Occipital lobe (tissue), 2 donors: ENCODE measurements around the gene PCSK7. TPM values are rescaled to one million over a fixed set of nuclear protein-coding genes. Genes with fewer than 3 reads are reported as not detected.
"Not testable (repeated sequence)": the region's sequence is repeated elsewhere in the genome, so short reads cannot be mapped to it uniquely, and the experiment has no call there.

Experiments
- DNase-seq: peaks from one replicate; lab custom pipeline; 2025; lab: John Stamatoyannopoulos, UW
- total RNA-seq: library from RNA; depleted of rRNA; stranded (reverse); fragments of >200 nt; gene quantifications from one replicate; pipeline ENCODE4 v1.2.3, GENCODE V29; 2014

The PCSK7 gene
- total RNA-seq, 1 donor from 2014 or later, result 24.0 TPM

DNA sequence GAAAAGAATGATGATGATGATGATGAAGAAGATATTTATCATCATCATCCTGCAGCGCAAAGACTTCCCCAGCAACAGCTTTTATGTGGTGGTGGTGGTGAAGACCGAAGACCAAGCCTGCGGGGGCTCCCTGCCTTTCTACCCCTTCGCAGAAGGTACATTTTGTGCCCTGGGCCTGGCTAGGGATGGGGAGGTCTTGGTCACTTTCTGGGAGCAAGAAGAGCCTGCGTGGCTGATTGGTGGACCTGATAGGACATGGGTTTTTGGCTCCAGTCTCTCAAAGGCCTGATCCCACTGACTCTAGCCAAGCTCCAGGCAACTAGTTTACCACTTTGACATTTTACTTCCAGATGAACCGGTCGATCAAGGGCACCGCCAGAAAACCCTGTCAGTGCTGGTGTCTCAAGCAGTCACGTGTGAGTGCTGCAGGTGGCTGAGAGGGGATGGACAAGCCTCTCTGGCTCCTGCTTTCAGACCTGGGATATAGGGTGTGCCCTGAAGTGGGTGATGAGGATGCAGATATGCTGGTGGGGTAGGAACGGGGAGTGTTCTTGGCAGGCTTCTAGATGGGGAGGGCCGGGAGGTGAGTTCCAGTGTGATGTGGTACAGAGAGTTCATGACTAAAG is 48.0 kb downstream of the PCSK7 start:
- no peak for DNase-seq

GRCh38 chr11:117183178-117183577 is 48.7 kb downstream of the PCSK7 start:
- DNase-seq, result not testable (repeated sequence)

- DNase-seq, result no peak
Measured at GRCh38 chr11:117182551-117182935, 49.3 kb downstream of the PCSK7 start.

- DNase-seq, result no peak
Measured at GRCh38 chr11:117181586-117182550, 50.0 kb downstream of the PCSK7 start.

DNA sequence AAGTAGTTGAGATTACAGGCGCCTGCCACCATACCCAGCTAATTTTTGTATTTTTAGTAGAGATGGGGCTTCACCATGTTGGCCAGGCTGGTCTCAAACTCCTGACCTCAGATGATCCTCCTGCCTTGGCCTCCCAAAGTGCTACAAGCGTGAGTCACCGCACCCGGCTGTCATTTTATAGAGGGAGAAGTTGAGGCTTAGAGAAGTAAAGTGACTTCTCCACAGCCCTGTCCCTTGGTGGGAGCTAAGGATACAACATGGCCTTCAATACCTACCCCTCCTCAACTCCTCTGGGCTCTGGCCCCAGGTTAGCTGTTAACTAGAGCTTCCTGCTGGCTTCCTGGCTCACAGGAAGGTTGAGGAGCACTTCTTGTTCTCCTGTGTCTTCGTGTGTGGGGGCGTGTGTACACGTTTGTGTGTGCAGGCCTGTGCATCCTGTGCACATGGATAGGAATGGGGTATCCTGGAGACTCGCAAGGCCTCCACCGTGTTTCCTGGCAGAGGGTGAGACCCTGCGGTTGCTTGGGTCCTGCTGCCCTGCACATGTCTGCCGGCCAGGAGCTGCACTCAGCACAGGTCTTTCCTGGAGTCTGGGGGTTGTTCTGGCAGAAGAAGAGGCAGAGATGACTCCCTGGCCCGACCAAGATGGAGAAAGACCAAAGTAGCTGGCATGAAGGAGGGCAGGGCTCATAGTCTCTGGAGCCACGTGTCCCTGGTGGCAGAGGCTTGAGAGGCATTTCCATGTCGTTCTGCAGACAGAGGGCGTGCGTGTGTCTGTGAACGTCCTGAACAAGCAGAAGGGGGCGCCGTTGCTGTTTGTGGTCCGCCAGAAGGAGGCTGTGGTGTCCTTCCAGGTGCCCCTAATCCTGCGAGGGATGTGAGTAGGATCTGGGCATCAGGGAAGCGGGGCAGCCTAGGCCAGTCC is 51.0 kb downstream of the PCSK7 start:
- peak; percentile 54 for DNase-seq

- no peak for DNase-seq
Measured at GRCh38 chr11:117180020-117180419, 51.9 kb downstream of the PCSK7 start.

DNA sequence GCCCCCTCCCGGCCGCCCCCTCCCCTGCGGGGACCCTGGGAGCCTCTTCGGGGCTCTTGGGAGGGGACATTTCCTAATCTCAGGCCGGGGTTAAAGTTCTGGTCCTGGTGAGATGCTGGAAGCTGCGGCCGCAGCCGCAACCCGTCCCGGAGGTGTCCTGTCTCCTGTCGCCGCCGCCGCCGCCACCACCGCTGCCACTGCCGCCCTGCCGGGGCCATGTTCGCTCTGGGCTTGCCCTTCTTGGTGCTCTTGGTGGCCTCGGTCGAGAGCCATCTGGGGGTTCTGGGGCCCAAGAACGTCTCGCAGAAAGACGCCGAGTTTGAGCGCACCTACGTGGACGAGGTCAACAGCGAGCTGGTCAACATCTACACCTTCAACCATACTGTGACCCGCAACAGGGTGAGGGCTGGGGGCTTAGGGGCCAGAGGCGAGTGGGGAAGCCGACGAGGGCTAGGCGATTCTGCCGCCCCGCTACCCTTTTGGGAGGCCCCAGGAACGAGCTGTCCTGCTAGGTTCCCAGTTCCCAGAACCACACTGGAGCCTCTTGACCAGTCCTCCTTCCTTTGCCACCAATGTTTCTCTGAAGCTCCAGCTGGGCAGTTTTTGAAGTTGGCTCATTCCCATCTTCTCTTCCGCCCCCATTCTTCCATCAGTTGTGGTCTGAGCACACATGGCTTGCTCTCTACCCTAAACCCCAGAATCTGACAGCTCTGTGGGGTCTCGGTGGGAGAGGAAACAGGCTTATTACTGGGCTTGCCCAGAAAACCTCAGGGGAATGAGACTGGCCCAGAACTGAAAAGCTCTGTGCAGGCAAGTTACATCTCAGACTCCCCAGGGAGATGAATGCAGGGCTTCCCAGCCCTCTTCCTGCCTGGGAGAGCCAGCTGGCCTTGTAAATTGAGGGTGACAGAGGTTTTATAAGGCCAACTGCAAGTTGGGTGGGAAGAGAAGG is 52.5 kb downstream of the PCSK7 start:
- no peak for DNase-seq

- peak; percentile 90 for DNase-seq
Measured at GRCh38 chr11:117178210-117179034, 53.5 kb downstream of the PCSK7 start, which contains the start of gene SIDT2. SIDT2 (plus strand) TSS chr11:117178743; CDS start chr11:117179264, 521 bp downstream.

DNA sequence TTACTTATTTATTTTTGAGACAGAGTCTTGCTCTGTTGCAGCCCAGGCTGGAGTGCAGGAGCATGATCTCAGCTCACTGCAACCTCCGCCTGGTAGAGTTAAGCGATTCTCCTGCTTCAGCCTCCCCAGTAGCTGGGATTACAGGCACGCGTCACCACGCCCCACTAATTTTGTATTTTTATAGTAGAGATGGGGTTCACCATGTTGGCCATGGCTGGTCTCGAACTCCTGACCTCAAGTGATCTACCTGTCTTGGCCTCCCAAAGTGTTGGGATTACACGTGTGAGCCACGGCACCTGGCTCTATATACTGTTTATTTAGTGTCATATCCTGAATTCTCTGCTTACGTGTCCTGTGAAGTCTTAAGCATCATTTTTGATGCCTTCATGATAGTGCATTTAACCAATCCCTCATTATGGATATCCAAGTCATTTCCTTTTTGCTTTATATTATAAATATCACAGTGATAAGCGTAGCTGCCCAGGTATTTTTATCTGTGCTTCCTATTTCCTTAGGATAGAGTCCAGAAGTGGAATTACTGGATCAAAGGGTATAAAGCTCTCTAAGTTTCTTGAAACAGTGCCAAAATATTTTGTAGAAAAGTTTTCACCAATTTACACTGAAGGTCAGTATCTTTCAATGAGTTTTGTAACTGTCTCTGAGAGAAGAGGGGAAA is 54.2 kb downstream of the PCSK7 start:
- no peak for DNase-seq

GRCh38 chr11:117176186-117176585 is 55.7 kb downstream of the PCSK7 start:
- no peak for DNase-seq

GRCh38 chr11:117175781-117176180 is 56.1 kb downstream of the PCSK7 start:
- no peak for DNase-seq

- no peak for DNase-seq
Measured at GRCh38 chr11:117175104-117175503, 56.8 kb downstream of the PCSK7 start.

DNA sequence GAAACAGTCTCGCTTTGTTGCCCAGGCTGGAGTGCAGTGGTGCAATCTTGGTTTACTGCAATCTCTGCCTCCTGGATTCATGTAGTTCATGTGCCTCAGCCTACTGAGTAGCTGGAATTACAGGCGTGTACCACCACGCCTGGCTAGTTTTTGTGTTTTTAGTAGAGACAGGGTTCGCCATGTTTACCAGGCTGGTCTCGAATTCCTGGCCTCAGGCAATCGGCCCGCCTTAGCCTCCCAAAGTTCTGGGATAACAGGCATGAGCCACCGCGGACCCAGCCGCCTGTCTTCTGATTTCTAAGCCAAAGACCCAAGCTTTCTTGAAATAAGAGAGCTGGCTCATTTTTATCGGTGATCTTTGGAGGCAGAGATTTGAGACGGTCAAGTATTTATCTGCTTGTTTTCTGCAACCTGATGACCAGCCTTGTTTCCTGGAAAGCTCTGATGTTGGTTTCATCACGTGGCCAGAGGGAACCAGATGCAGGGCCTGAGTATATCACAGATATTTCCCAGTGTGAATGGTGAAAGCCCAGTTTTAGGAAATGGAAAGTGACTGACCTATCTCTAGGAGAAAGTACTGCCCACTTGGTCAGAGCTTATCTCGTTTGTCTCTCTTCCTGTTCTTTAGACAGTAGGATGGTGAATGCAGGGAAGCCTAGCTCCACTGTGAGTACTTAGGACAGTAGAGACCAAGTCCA is 59.0 kb downstream of the PCSK7 start:
- no peak for DNase-seq

GRCh38 chr11:117171404-117172061 is 60.3 kb downstream of the PCSK7 start:
- no peak for DNase-seq

GRCh38 chr11:117171007-117171403 is 60.9 kb downstream of the PCSK7 start:
- no peak for DNase-seq

- peak; percentile 23 for DNase-seq
Measured at GRCh38 chr11:117170210-117170609, 61.7 kb downstream of the PCSK7 start.

DNA sequence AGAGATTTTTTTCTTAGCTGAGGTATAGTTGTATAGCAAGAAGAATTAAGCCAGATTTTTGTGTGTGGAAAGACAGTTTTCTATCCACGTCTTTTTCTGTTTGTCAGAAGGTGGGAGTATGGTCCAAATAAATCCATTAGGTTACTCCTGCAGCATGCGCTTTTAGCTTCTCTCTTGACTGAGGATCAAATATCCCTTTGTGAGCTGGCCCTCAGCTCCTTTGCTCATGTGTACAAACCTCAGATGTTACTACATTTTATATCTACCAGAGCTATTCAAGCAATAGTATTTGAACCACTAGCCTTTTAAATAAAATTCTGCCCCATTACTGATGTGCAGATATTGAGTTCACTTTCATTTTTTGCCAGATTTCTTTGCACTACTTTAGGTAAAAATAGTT is 62.1 kb downstream of the PCSK7 start:
- no peak for DNase-seq

- DNase-seq, result no peak
Measured at GRCh38 chr11:117166491-117166890, 65.4 kb downstream of the PCSK7 start.
